Measurements from ENCODE around the gene ZNF592.
"Not testable (repeated sequence)": the region's sequence is repeated elsewhere in the genome, so short reads cannot be mapped to it uniquely, and the experiment has no call there.

Gene ZNF592

GRCh38 chr15:84845631-84846030 is 97.2 kb downstream of the ZNF592 start:
- H3K27me3 Mint-ChIP-seq (ENCODE audit: low read depth); H3K4me3 Mint-ChIP-seq; H3K27ac Mint-ChIP-seq; H3K4me1 Mint-ChIP-seq: not testable (repeated sequence)
- peaks cover 26% of the 10 kb centered on the region for H3K36me3 Mint-ChIP-seq (ENCODE audit: low read depth)
- H3K9me3 Mint-ChIP-seq: peaks cover 23% of the 10 kb centered on the region
- TF ChIP-seq CTCF (IDR thresholded peaks at IDR 0.05; ENCODE audit: unreplicated experiment in 3 of 3): peak; percentile 24 to 41 (median 26)

GRCh38 chr15:84846269-84846668 is 97.9 kb downstream of the ZNF592 start:
- Mint-ChIP-seq H3K4me1 (peaks cover 2% of the 10 kb centered on the region), H3K36me3 (ENCODE audit: low read depth) (peaks cover 26% of the 10 kb centered on the region), H3K27me3 (ENCODE audit: low read depth) (no peaks in the 10 kb centered on the region)

GRCh38 chr15:84847382-84847781 is 99.0 kb downstream of the ZNF592 start:
- Mint-ChIP-seq H3K4me3 (no peak overlapping the region), H3K27ac (no peak overlapping the region), H3K36me3 (ENCODE audit: low read depth) (peaks cover 26% of the 10 kb centered on the region), H3K4me1 (no peaks in the 10 kb centered on the region), H3K27me3 (ENCODE audit: low read depth) (no peaks in the 10 kb centered on the region), H3K9me3 (peaks cover 23% of the 10 kb centered on the region)
- TF ChIP-seq CTCF (IDR thresholded peaks at IDR 0.05; ENCODE audit: unreplicated experiment in 3 of 3): no peak

More at GRCh38 chr15:84846269-84846668, 97.9 kb downstream of the ZNF592 start:
- H3K9me3 Mint-ChIP-seq: peaks cover 23% of the 10 kb centered on the region
- no peak overlapping the region for H3K4me3 Mint-ChIP-seq
- TF ChIP-seq CTCF (IDR thresholded peaks at IDR 0.05; ENCODE audit: unreplicated experiment in 3 of 3): no peak
- no peak overlapping the region for H3K27ac Mint-ChIP-seq

DNA sequence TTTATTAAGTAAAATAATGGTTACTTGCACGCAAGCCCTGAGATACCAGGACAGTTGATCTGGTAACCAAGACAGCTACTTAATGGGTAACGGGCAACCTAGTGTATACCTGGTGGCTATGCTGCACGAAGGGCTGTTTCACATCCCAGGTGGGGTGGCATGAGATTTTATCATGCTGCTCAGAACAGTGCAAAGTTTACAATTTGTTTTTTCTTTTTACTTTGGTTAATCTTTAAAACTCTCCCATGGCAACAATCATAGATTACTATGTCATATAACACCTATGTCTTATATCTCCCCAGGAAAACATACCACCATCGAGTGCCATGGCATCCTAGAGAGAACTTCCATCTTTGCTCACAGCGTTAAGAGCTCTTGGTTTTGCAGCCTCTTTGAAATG is 103.8 kb downstream of the ZNF592 start:
- no peak overlapping the region for H3K4me3 Mint-ChIP-seq
- peaks cover 11% of the 10 kb centered on the region for H3K36me3 Mint-ChIP-seq (ENCODE audit: low read depth)
- no peak for TF ChIP-seq CTCF (IDR thresholded peaks at IDR 0.05; ENCODE audit: unreplicated experiment in 3 of 3)
- H3K27me3 Mint-ChIP-seq (ENCODE audit: low read depth): peaks cover 5% of the 10 kb centered on the region
- peak overlapping the region in 1 of 3 experiments; percentile 74 for H3K27ac Mint-ChIP-seq
- peaks cover 7% of the 10 kb centered on the region for H3K9me3 Mint-ChIP-seq
- H3K4me1 Mint-ChIP-seq: peaks cover 20% of the 10 kb centered on the region

DNA sequence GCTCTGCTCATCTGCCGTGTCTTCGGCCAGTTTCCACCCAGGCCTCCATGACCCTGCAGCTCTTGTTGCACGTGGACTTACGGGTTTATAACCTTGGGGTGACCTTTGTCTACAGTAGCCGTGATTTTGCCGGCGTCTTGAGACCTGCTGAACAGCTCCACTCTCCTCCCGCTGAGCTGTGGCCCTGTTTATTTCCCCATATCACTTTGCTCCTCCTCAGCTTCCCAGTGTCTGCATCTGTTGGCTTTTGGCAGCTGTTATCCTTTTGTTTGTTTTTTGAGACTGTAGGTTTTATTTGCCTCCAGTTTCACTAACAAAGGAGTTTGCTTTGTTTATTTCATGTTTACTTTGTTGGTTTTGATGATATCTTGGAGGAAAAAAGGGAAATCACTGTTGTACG is 106.7 kb downstream of the ZNF592 start:
- H3K27ac Mint-ChIP-seq: peak overlapping the region in 2 of 3 experiments; percentile 21 to 39
- no peak for TF ChIP-seq CTCF (IDR thresholded peaks at IDR 0.05; ENCODE audit: unreplicated experiment in 3 of 3)
- peaks cover 5% of the 10 kb centered on the region for H3K27me3 Mint-ChIP-seq (ENCODE audit: low read depth)
- H3K4me1 Mint-ChIP-seq: peaks cover 20% of the 10 kb centered on the region
- H3K36me3 Mint-ChIP-seq (ENCODE audit: low read depth): peaks cover 4% of the 10 kb centered on the region
- H3K9me3 Mint-ChIP-seq: no peaks in the 10 kb centered on the region
- H3K4me3 Mint-ChIP-seq: no peak overlapping the region

DNA sequence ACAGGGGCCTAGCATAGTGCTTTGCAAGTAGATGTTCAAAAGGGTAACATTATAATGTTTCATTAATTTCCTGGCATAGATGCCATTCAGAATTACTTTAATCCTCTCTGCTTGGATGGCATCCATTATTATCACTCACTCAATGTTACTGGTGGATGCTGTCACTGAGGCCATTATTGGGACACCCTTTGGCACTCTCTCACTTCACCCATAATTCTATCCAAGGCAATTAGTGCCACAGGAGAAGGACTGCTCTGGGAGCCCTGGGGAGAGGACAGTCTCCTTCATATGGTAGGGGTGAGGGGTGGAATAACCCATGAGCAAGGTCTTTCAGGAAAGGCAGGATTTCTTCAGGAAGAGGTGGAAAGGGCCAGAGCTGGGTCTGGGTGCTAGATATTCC is 107.4 kb downstream of the ZNF592 start:
- Mint-ChIP-seq H3K9me3 (no peaks in the 10 kb centered on the region), H3K4me1 (peaks cover 20% of the 10 kb centered on the region), H3K4me3 (no peak overlapping the region), H3K27ac (peak overlapping the region in 1 of 3 experiments; percentile 21), H3K27me3 (ENCODE audit: low read depth) (peaks cover 5% of the 10 kb centered on the region), H3K36me3 (ENCODE audit: low read depth) (peaks cover 4% of the 10 kb centered on the region)
- TF ChIP-seq CTCF (IDR thresholded peaks at IDR 0.05; ENCODE audit: unreplicated experiment in 3 of 3): no peak

Data from nephron (organoid).